PFSK-1 (cell line): Measurements from ENCODE around the gene PARD3B.

ENCODE experiments used
- POLR2AphosphoS5 ChIP-seq: IDR thresholded peaks from 2 replicates; pipeline ENCODE4 v1.6.1; 2012; ENCODE audit warnings: low read depth, mild to moderate bottlenecking, control low read depth, low read length, moderate library complexity
- TAF1 ChIP-seq: IDR thresholded peaks from 2 replicates; pipeline ENCODE4 v1.6.1; 2012; ENCODE audit warnings: low read length, control low read depth, borderline replicate concordance; ENCODE audit not compliant: insufficient read depth

- no peak for TF ChIP-seq POLR2AphosphoS5
- no peak for TF ChIP-seq TAF1
These were observed 41.3 kb downstream of the PARD3B start for GRCh38 chr2:204586444-204587180.
